GM19238 (cell line): ENCODE results near the gene DIPK1B.
"Not testable (repeated sequence)": the region's sequence is repeated elsewhere in the genome, so short reads cannot be mapped to it uniquely, and the experiment has no call there.

Experiments used
- DNase-seq: peaks from one replicate; pipeline ENCODE4 v3.0.0; 2011; ENCODE audit warnings: low spot score; ENCODE audit not compliant: insufficient read length

DIPK1B gene

GRCh38 chr9:136698635-136699246 is 13.6 kb upstream of the DIPK1B start:
- DNase-seq: no peak

GRCh38 chr9:136700304-136700703 is 12.1 kb upstream of the DIPK1B start:
- DNase-seq: no peak

- peak; percentile 56 for DNase-seq
These were observed 11.3 kb upstream of the DIPK1B start for GRCh38 chr9:136700959-136701667.

GRCh38 chr9:136701668-136702053 is 10.7 kb upstream of the DIPK1B start:
- no peak for DNase-seq

- no peak for DNase-seq
These were observed 9.0 kb upstream of the DIPK1B start for GRCh38 chr9:136703276-136703860.

GRCh38 chr9:136704741-136705140 is 7.6 kb upstream of the DIPK1B start:
- DNase-seq: not testable (repeated sequence)

- no peak for DNase-seq
These were observed 6.8 kb upstream of the DIPK1B start for GRCh38 chr9:136705564-136705963.

- no peak for DNase-seq
These were observed 5.4 kb upstream of the DIPK1B start for GRCh38 chr9:136707011-136707410.

- DNase-seq: no peak
These were observed 4.4 kb upstream of the DIPK1B start for GRCh38 chr9:136707849-136708517.

GRCh38 chr9:136709454-136710109 is 2.8 kb upstream of the DIPK1B start:
- no peak for DNase-seq

- DNase-seq: no peak
These were observed 1.8 kb upstream of the DIPK1B start for GRCh38 chr9:136710543-136710942.

- DNase-seq: not testable (repeated sequence)
These were observed 1.1 kb upstream of the DIPK1B start for GRCh38 chr9:136711219-136711648.

GRCh38 chr9:136712690-136713544 is 545 bp downstream of the DIPK1B start:
- no peak for DNase-seq

GRCh38 chr9:136713550-136713949 is 1.2 kb downstream of the DIPK1B start:
- no peak for DNase-seq

GRCh38 chr9:136714096-136714892 is 1.9 kb downstream of the DIPK1B start:
- no peak for DNase-seq

GRCh38 chr9:136714893-136715274 is 2.5 kb downstream of the DIPK1B start:
- no peak for DNase-seq

- no peak for DNase-seq
These were observed 5.0 kb downstream of the DIPK1B start for GRCh38 chr9:136717399-136717798.

- no peak for DNase-seq
These were observed 6.2 kb downstream of the DIPK1B start for GRCh38 chr9:136718345-136719194.
